Karpas-422 (cell line): ENCODE measurements around the gene GDF9. TPM values are rescaled to one million over a fixed set of nuclear protein-coding genes. Genes with fewer than 3 reads are reported as not detected.

Experiments
- DNase-seq: peaks from one replicate; pipeline ENCODE4 v3.0.0-alpha.2; 2015
- H2AFZ ChIP-seq: fragments of 200-600 bp; sonication (generic); 2 replicates; pipeline ENCODE4 v1.6.1; 2014; ENCODE audit warnings: antibody characterized with exemption, low read length, mixed read lengths
- H3K27ac ChIP-seq: fragments of 200-600 bp; sonication (generic); 2 replicates; pipeline ENCODE4 v1.5.1; 2014; ENCODE audit warnings: mild to moderate bottlenecking, low read length, moderate library complexity
- H3K27me3 ChIP-seq: fragments of 200-600 bp; sonication (generic); 2 replicates; pipeline ENCODE4 v1.6.1; 2014; ENCODE audit warnings: low read length, mixed read lengths
- H3K36me3 ChIP-seq: fragments of 200-600 bp; sonication (generic); 2 replicates; pipeline ENCODE4 v1.6.1; 2014; ENCODE audit warnings: low read length, mixed read lengths; ENCODE audit not compliant: insufficient read depth
- H3K4me1 ChIP-seq: fragments of 200-600 bp; sonication (generic); 2 replicates; pipeline ENCODE4 v1.6.1; 2014; ENCODE audit warnings: mild to moderate bottlenecking, low read length, mixed read lengths
- H3K4me2 ChIP-seq: fragments of 200-600 bp; sonication (generic); 2 replicates; pipeline ENCODE4 v1.6.1; 2014; ENCODE audit warnings: low read length, low read depth, mild to moderate bottlenecking; ENCODE audit not compliant: poor library complexity, severe bottlenecking
- H3K4me3 ChIP-seq: fragments of 200-600 bp; sonication (generic); 2 replicates; pipeline ENCODE4 v1.5.1; 2014; ENCODE audit warnings: mild to moderate bottlenecking, antibody characterized with exemption, low read length, mixed read lengths
- H3K79me2 ChIP-seq: fragments of 200-600 bp; sonication (generic); 2 replicates; pipeline ENCODE4 v1.6.1; 2014; ENCODE audit warnings: mild to moderate bottlenecking, low read length, mixed read lengths
- H3K9ac ChIP-seq: fragments of 200-600 bp; sonication (generic); 2 replicates; pipeline ENCODE4 v1.6.0; 2014; ENCODE audit warnings: low read length
- H3K9me2 ChIP-seq: fragments of 200-600 bp; sonication (generic), shearing (Covaris generic); replicated peaks from 2 replicates; pipeline ENCODE4 v1.6.0; 2014; ENCODE audit warnings: mild to moderate bottlenecking, low read length, moderate library complexity; ENCODE audit not compliant: insufficient read depth
- H3K9me3 ChIP-seq: fragments of 300-700, 200-600 bp; sonication (generic); 2 replicates; pipeline ENCODE4 v1.6.1; 2014; ENCODE audit warnings: low read length, mixed read lengths
- H4K20me1 ChIP-seq: fragments of 200-600 bp; sonication (generic); 2 replicates; pipeline ENCODE4 v1.6.1; 2014; ENCODE audit warnings: mild to moderate bottlenecking, antibody characterized with exemption, low read length, low read depth; ENCODE audit not compliant: insufficient read depth
- total RNA-seq: library from RNA; depleted of rRNA; stranded (reverse); fragments of >200 nt; shearing (Covaris generic); gene quantifications from 2 replicates; pipeline ENCODE4 v1.2.3, GENCODE V29; 2014; ENCODE audit warnings: low replicate concordance

GDF9 gene
- total RNA-seq, 1 experiment from 2014 or later, result 1.2 TPM

DNA sequence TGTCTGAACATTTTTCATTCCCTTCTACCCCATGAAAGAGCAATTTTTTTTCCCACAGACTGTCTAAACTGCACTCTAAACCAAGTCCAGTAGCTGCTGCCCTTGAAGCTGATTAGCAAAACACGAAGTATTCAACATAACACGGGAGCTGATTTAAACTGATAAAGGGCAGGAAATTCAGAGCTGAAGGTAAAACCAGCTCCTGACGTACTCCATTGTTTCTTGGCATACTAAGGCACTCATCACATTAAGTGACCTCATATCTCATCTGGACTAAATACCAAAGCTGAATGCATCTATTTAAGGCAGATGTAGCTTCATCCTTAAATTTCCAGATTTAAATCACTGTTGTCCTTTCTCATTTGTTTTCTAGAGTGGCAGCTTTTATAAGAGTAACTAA lies 12.0 kb downstream of the GDF9 start:
- H3K9ac ChIP-seq, result no peak overlapping the region
- H3K4me3 ChIP-seq, result no peak overlapping the region
- H3K27me3 ChIP-seq, result no peaks in the 10 kb centered on the region
- no peaks in the 10 kb centered on the region for H4K20me1 ChIP-seq
- H3K9me3 ChIP-seq, result no peaks in the 10 kb centered on the region
- no peaks in the 10 kb centered on the region for H3K79me2 ChIP-seq
- no peaks in the 10 kb centered on the region; the same call in 1 of the 2 replicates for H3K4me1 ChIP-seq
- H3K27ac ChIP-seq, result no peak overlapping the region
- no peaks in the 10 kb centered on the region for H3K36me3 ChIP-seq
- no peak for DNase-seq
- no peaks in the 10 kb centered on the region for H3K9me2 ChIP-seq
- no peak overlapping the region for H3K4me2 ChIP-seq
- no peak overlapping the region for H2AFZ ChIP-seq

GRCh38 chr5:132853790-132854189 lies 12.5 kb downstream of the GDF9 start:
- no peaks in the 10 kb centered on the region for H3K79me2 ChIP-seq
- H3K36me3 ChIP-seq, result no peaks in the 10 kb centered on the region
- H3K9me2 ChIP-seq, result no peaks in the 10 kb centered on the region
- H3K4me3 ChIP-seq, result no peak overlapping the region
- H3K27ac ChIP-seq, result no peak overlapping the region
- H3K4me1 ChIP-seq, result no peaks in the 10 kb centered on the region
- H2AFZ ChIP-seq, result no peak overlapping the region
- H3K9ac ChIP-seq, result no peak overlapping the region
- no peak overlapping the region for H3K4me2 ChIP-seq
- no peaks in the 10 kb centered on the region for H3K9me3 ChIP-seq
- no peaks in the 10 kb centered on the region for H3K27me3 ChIP-seq
- H4K20me1 ChIP-seq, result no peaks in the 10 kb centered on the region
- no peak for DNase-seq

GRCh38 chr5:132853323-132853722 lies 12.9 kb downstream of the GDF9 start:
- H3K9ac ChIP-seq, result no peak overlapping the region
- H3K9me3 ChIP-seq, result no peaks in the 10 kb centered on the region
- no peak overlapping the region for H3K4me3 ChIP-seq
- no peaks in the 10 kb centered on the region for H3K36me3 ChIP-seq
- H3K4me1 ChIP-seq, result no peaks in the 10 kb centered on the region
- no peak overlapping the region for H2AFZ ChIP-seq
- no peak overlapping the region for H3K4me2 ChIP-seq
- no peak overlapping the region for H3K27ac ChIP-seq
- no peak for DNase-seq
- H3K79me2 ChIP-seq, result no peaks in the 10 kb centered on the region
- H4K20me1 ChIP-seq, result no peaks in the 10 kb centered on the region
- H3K27me3 ChIP-seq, result no peaks in the 10 kb centered on the region
- no peaks in the 10 kb centered on the region for H3K9me2 ChIP-seq

- no peak for DNase-seq
- no peaks in the 10 kb centered on the region for H3K4me1 ChIP-seq
- H3K9me2 ChIP-seq, result no peaks in the 10 kb centered on the region
- no peak overlapping the region for H2AFZ ChIP-seq
- no peaks in the 10 kb centered on the region for H3K27me3 ChIP-seq
- H3K79me2 ChIP-seq, result no peaks in the 10 kb centered on the region
- H3K9ac ChIP-seq, result no peak overlapping the region
- no peaks in the 10 kb centered on the region for H4K20me1 ChIP-seq
- H3K4me3 ChIP-seq, result no peak overlapping the region
- H3K27ac ChIP-seq, result no peak overlapping the region
- H3K4me2 ChIP-seq, result no peak overlapping the region
- H3K36me3 ChIP-seq, result no peaks in the 10 kb centered on the region
- H3K9me3 ChIP-seq, result no peaks in the 10 kb centered on the region
Observed at GRCh38 chr5:132850066-132850465, 16.2 kb downstream of the GDF9 start.

DNA sequence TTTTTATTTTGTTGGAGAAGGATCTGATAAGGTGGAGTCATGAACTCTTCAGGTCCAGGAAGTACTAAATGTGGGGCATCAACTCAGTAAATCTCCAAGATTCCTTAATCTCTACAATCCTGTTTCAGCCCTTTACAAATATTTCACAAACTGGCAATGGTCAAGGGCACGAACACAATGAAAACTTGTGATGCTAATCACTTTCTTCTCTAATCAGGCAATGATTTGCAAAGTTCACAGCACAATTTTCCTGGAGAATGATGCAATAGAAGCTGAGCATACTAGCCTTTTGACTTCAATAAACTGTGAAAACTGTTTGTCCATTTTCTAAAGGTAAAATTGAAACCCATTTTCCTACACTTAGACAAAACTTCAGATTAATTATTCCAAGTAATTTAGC lies 16.9 kb downstream of the GDF9 start:
- Histone ChIP-seq H3K4me3 (no peak overlapping the region), H3K9ac (no peak overlapping the region), H3K27me3 (no peaks in the 10 kb centered on the region), H3K4me1 (no peaks in the 10 kb centered on the region), H3K36me3 (no peaks in the 10 kb centered on the region), H3K9me3 (no peaks in the 10 kb centered on the region), H3K9me2 (no peaks in the 10 kb centered on the region), H3K4me2 (no peak overlapping the region), H3K79me2 (no peaks in the 10 kb centered on the region), H2AFZ (no peak overlapping the region), H3K27ac (no peak overlapping the region), H4K20me1 (no peaks in the 10 kb centered on the region)
- no peak for DNase-seq

GRCh38 chr5:132848270-132848669 lies 18.0 kb downstream of the GDF9 start:
- Histone ChIP-seq H3K4me3 (no peak overlapping the region), H3K36me3 (no peaks in the 10 kb centered on the region), H3K4me2 (no peak overlapping the region), H3K9me2 (no peaks in the 10 kb centered on the region), H3K27ac (no peak overlapping the region), H4K20me1 (no peaks in the 10 kb centered on the region), H3K27me3 (no peaks in the 10 kb centered on the region), H3K9me3 (no peaks in the 10 kb centered on the region), H3K9ac (no peak overlapping the region), H3K4me1 (no peaks in the 10 kb centered on the region), H3K79me2 (no peaks in the 10 kb centered on the region), H2AFZ (no peak overlapping the region)
- no peak for DNase-seq

DNA sequence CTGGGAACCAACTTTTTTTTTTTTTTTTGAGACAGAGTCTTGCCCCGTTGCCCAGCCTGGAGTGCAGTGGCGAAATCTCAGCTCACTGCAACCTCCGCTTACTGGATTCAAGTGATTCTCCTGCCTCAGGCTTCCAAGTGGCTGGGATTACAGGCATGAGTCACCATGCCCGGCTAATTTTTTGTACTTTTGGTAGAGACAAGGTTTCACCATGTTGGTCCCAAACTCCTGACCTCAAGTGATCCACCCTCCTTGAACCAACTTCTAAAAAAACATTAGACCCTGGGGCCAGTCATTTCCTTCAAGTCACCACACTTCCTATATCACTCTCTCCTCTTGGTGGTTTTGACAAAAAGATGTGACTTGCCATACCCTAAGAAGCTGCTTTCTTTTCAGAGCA lies 25.0 kb downstream of the GDF9 start:
- no peak overlapping the region for H3K4me2 ChIP-seq
- no peaks in the 10 kb centered on the region for H3K79me2 ChIP-seq
- H3K9ac ChIP-seq, result no peak overlapping the region
- H2AFZ ChIP-seq, result no peak overlapping the region
- H3K4me3 ChIP-seq, result no peak overlapping the region
- no peaks in the 10 kb centered on the region for H3K27me3 ChIP-seq
- no peaks in the 10 kb centered on the region for H4K20me1 ChIP-seq
- DNase-seq, result no peak
- no peaks in the 10 kb centered on the region for H3K36me3 ChIP-seq
- no peaks in the 10 kb centered on the region for H3K9me2 ChIP-seq
- H3K4me1 ChIP-seq, result no peaks in the 10 kb centered on the region
- no peak overlapping the region for H3K27ac ChIP-seq
- no peaks in the 10 kb centered on the region for H3K9me3 ChIP-seq

- Histone ChIP-seq H3K27me3 (no peaks in the 10 kb centered on the region), H3K27ac (no peak overlapping the region), H3K4me2 (no peak overlapping the region), H3K4me3 (no peak overlapping the region), H3K4me1 (no peaks in the 10 kb centered on the region), H3K9ac (no peak overlapping the region), H3K79me2 (no peaks in the 10 kb centered on the region), H4K20me1 (no peaks in the 10 kb centered on the region), H3K9me2 (no peaks in the 10 kb centered on the region), H3K9me3 (no peaks in the 10 kb centered on the region), H2AFZ (no peak overlapping the region), H3K36me3 (no peaks in the 10 kb centered on the region)
- DNase-seq, result no peak
Observed at GRCh38 chr5:132840896-132841295, 25.4 kb downstream of the GDF9 start.

DNA sequence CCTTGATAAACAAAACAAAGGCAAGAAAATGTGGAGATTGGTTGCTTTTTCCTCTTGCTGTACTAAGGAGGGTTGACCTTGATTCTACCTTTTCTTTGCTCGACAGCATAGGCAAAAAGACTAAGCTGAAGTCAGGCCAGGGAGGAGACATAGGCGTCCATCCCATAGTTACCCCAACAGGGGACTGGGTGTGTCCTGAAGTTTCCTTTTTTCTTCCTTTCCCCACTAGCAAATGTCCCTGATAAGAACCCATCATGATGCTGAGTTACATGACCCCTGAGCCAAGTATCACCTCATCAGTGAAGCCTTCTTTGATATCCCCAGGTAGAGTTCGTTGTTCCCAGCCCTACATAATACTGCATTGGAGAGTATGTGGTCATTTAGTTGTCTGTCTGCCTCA lies 26.0 kb downstream of the GDF9 start:
- H3K4me3 ChIP-seq, result no peak overlapping the region
- H3K27ac ChIP-seq, result no peak overlapping the region
- H3K27me3 ChIP-seq, result no peaks in the 10 kb centered on the region
- no peaks in the 10 kb centered on the region for H3K36me3 ChIP-seq
- DNase-seq, result no peak
- no peak overlapping the region for H3K9ac ChIP-seq
- H3K4me1 ChIP-seq, result no peaks in the 10 kb centered on the region
- no peaks in the 10 kb centered on the region for H3K79me2 ChIP-seq
- H3K4me2 ChIP-seq, result no peak overlapping the region
- no peaks in the 10 kb centered on the region for H4K20me1 ChIP-seq
- H3K9me2 ChIP-seq, result no peaks in the 10 kb centered on the region
- no peak overlapping the region for H2AFZ ChIP-seq
- H3K9me3 ChIP-seq, result no peaks in the 10 kb centered on the region
